HL-60/S4 treated with retinoic acid at 250 ng/mL for 4 days and 3 days (cell line): ENCODE data around the gene JPT1.

Experiments
- in situ Hi-C: fragments of 300-500 bp; cut with MboI; formaldehyde crosslinking; loops from 2 replicates; pipeline ENCODE4 v1.7.0; 2022; ENCODE audit warnings: low sequenced_read_pairs

Gene JPT1

GRCh38 chr17:75087182-75087557, 67.1 kb downstream of the JPT1 start:
- in situ Hi-C loops = no loop called here

- in situ Hi-C loops = no loop called here
Observed at GRCh38 chr17:75086496-75087181, 67.7 kb downstream of the JPT1 start.
